ENCODE measurements around the gene MYCBPAP.

The MYCBPAP gene

GRCh38 chr17:50517504-50518383 is 9.5 kb downstream of the MYCBPAP start:
- DNase-seq = no peak

- DNase-seq = no peak
These were observed 10.3 kb downstream of the MYCBPAP start for GRCh38 chr17:50518384-50519023.

GRCh38 chr17:50519141-50519834 is 11.0 kb downstream of the MYCBPAP start:
- DNase-seq = no peak

- DNase-seq = no peak
These were observed 12.2 kb downstream of the MYCBPAP start for GRCh38 chr17:50520483-50520882.

GRCh38 chr17:50521514-50521913 is 13.3 kb downstream of the MYCBPAP start:
- DNase-seq = no peak

GRCh38 chr17:50522766-50523165 is 14.5 kb downstream of the MYCBPAP start:
- no peak for DNase-seq

- no peak for DNase-seq
These were observed 15.0 kb downstream of the MYCBPAP start for GRCh38 chr17:50523208-50523607.

- DNase-seq = no peak
These were observed 16.6 kb downstream of the MYCBPAP start for GRCh38 chr17:50524838-50525237.

- DNase-seq = no peak
These were observed 19.0 kb downstream of the MYCBPAP start for GRCh38 chr17:50527155-50527762.

GRCh38 chr17:50527949-50528474 is 19.8 kb downstream of the MYCBPAP start:
- no peak for DNase-seq

GRCh38 chr17:50529849-50530248 is 21.6 kb downstream of the MYCBPAP start:
- no peak for DNase-seq

GRCh38 chr17:50531428-50532025 is 23.3 kb downstream of the MYCBPAP start:
- DNase-seq = no peak

- no peak for DNase-seq
These were observed 24.3 kb downstream of the MYCBPAP start, which contains the start of gene EPN3 for GRCh38 chr17:50532452-50533024. TSS of gene EPN3 (plus strand) at chr17:50532735. CDS start at chr17:50536557, 3,822 bp downstream.

- DNase-seq = no peak
These were observed 24.9 kb downstream of the MYCBPAP start for GRCh38 chr17:50533185-50533584.

- no peak for DNase-seq
These were observed 25.5 kb downstream of the MYCBPAP start for GRCh38 chr17:50533720-50534148.

GRCh38 chr17:50534222-50534978 is 26.2 kb downstream of the MYCBPAP start:
- DNase-seq = no peak

- DNase-seq = no peak
These were observed 26.7 kb downstream of the MYCBPAP start for GRCh38 chr17:50534979-50535326.

- DNase-seq = no peak
These were observed 27.2 kb downstream of the MYCBPAP start for GRCh38 chr17:50535407-50535806.

GRCh38 chr17:50536683-50537646 is 28.7 kb downstream of the MYCBPAP start:
- DNase-seq = no peak

All from activated CD4-positive, alpha-beta T cell treated with anti-CD3 and anti-CD28 coated beads for 1 hour (primary cell).